Keratinocyte (primary cell): Measurements from ENCODE around the gene SYT11.

Source experiments
- EZH2 ChIP-seq: IDR thresholded peaks from one replicate; pipeline ENCODE4 v1.6.1; 2012; ENCODE audit warnings: inconsistent platforms, mild to moderate bottlenecking, low read length, moderate library complexity
- TF ChIP-seq, protein P1 (sequence below), 3 experiments: IDR thresholded peaks in 1 of 3; conservative IDR thresholded peaks in 1 of 3; optimal IDR thresholded peaks in 1 of 3; 2 replicates in 2 of 3; 3 replicates in 1 of 3; pipeline versions ENCODE3 to v1.5.1; 2011; ENCODE audit warnings: low read length in 3 of 3, mild to moderate bottlenecking in 3 of 3, moderate library complexity in 2 of 3, control low read depth in 1 of 3, inconsistent platforms in 1 of 3; ENCODE audit not compliant: insufficient read depth in 2 of 3; ENCODE audit errors: extremely low read depth in 1 of 3

DNA sequence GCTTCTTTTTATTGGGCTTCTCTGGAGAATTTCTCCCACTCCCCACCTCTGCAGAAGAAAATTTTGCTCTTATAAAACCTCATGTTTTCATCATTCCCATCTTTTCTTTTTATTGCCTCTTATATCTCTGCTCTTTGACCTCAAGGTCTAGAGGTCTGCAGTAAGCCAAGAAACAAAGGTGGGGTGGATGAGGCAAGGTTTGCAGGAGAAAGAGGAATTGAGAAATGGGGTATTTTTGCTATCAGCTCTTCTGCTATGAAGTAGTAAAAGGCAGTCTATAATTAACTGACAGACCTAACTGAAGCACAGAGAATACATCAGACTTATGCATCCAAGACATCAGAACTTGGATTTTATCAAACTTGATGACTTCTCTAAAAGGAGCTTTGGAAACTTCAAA is 22.9 kb downstream of the SYT11 start:
- TF ChIP-seq, protein P1, sequence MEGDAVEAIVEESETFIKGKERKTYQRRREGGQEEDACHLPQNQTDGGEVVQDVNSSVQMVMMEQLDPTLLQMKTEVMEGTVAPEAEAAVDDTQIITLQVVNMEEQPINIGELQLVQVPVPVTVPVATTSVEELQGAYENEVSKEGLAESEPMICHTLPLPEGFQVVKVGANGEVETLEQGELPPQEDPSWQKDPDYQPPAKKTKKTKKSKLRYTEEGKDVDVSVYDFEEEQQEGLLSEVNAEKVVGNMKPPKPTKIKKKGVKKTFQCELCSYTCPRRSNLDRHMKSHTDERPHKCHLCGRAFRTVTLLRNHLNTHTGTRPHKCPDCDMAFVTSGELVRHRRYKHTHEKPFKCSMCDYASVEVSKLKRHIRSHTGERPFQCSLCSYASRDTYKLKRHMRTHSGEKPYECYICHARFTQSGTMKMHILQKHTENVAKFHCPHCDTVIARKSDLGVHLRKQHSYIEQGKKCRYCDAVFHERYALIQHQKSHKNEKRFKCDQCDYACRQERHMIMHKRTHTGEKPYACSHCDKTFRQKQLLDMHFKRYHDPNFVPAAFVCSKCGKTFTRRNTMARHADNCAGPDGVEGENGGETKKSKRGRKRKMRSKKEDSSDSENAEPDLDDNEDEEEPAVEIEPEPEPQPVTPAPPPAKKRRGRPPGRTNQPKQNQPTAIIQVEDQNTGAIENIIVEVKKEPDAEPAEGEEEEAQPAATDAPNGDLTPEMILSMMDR (optimal IDR thresholded peaks at IDR 0.05 in 1 of 3, IDR thresholded peaks at IDR 0.05 in 1 of 3, conservative IDR thresholded peaks at IDR 0.05 in 1 of 3; ENCODE audit: extremely low read depth in 1 of 3, insufficient read depth in 2 of 3, low read length in 3 of 3) = no peak
- TF ChIP-seq EZH2 = no peak
